Measurements from ENCODE around the gene TBCEL.
"Not testable (repeated sequence)": the region's sequence is repeated elsewhere in the genome, so short reads cannot be mapped to it uniquely, and the experiment has no call there.

The TBCEL gene

DNA sequence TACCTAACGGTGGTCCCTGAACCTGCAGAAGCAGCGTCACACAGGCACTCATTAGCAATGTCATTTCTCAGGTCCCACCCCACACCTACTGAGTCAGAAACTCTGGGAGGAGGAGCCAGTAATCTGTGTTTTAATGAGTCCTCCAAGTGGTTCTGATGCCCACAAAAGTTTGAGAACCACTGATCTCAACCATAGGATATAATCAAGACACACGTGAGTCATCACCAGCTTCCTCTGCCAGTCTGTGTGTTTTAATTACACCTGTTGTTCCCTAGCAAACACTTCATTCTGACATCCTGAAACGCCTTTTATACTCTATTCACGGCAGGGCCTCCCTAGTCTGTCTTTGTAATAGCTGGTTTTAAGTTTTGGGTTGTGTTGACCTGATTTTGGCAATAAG lies 82.9 kb downstream of the TBCEL start:
- no peak for DNase-seq (ENCODE audit: low spot score)

GRCh38 chr11:121108413-121108812 lies 84.5 kb downstream of the TBCEL start:
- DNase-seq (ENCODE audit: low spot score) = no peak

DNA sequence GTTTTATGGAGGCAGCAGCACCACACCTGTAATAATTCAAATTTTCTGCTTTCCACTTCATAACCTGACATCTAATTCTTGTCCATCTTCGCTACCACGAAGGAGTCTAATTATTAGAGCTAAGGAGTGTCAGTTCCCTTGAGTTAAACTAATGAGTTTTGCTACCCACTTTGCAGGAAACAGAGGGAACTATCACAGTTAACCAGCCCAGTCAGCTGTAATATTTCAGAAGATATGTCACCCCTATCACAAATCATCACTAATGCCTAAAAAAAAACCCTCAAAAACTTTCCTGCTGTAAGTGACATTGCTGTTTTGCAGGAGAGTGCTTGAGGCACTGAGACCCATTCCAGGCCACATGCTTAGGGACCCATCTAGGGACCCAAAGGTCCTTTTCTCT lies 85.6 kb downstream of the TBCEL start:
- DNase-seq (ENCODE audit: low spot score) = no peak

DNA sequence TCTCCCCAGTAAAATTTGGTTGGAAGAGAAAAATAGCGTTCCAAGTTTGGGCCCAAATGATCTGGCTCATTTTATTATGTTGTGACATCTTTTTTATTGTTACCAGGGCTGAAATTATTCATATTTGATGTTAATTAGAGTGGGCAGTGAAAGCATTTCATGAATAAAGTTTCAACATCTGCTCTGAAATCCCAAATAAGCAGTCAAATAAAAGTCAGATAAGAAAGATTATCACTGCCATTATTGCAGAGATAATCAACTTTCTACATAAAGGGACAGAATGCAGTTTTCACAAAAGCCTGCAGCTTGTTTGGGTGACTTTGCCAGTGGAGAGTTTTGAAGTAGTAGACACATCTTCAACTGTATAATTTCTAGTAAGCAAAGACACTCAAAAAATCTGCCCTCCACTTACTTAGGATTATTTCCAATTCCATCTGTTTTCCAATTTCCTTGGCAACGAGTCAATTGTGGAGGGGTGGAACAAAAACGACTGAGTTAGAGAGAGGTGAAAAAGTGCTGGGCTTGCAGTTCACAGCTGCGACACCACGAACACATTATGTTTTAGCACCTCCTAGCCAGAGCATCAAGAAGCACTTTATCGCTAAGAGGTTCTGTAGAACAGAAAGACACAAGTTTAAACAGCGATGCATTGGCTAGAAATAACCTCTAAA lies 86.1 kb downstream of the TBCEL start:
- no peak for DNase-seq (ENCODE audit: low spot score)

GRCh38 chr11:121110871-121111724 lies 87.2 kb downstream of the TBCEL start:
- DNase-seq (ENCODE audit: low spot score) = no peak

DNA sequence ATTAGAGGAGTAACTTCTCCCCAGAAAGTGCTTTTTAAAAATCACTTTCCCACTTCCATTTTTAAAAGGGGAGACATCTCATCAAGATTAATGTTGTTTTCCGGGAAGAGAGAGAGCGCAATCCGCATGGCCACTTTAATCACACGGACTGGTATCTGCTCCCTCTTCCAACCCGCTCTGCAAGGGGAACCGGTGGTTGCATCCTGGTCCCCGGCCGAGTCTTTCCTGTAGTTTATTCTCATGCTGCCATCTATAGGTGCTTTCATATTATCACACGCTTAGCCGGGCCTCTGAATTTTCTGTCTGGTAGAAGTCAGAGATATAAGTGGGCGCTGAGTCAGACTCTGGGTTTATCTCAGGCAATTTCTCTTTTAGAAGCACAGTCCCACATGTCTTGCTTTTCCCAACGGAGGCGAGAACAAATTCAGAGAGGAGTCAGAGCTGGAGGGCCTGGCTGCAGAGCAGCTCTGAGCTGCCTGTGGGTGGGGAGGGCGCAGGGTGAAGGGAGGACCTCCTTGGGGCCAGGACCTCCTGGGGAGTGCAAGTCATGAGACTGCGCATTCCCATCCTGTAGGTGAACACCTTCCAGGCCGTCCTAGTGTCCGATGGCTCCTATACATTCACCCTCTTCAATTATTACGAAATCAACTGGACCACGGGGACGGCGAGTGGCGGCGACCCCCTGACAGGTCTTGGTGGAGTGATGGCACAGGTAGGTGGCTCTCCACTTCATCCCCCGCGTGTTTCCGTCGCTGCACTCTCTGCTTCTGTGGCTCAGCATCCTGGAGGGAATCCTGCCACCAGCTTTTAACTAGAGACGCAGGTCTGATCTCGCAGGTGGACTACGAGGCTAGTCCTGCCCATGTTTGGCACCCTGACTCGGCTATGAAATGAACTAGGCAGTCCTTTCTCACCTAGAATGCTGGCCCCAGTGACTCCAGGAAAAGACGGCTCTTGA lies 88.9 kb downstream of the TBCEL start:
- peak; percentile 86 for DNase-seq (ENCODE audit: low spot score)

DNA sequence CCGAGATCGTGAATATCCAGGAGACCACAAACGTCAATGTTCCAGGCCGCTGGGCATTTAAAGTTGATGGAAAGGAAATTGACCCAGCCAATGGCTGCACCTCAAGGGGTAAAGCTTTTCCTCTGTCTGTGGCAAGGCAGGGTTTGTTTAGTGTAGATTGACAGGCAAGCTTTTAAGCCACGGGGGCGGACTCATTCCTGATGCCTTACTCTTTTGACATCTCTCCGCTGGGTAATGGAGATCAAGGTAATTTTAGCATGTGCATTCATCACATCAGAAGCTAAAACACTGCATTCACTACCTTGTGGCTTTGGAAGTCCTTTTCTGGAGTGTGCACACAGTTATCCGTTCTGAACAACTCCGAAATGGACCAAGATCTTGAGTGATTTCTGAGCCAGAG lies 89.7 kb downstream of the TBCEL start:
- no peak for DNase-seq (ENCODE audit: low spot score)

DNA sequence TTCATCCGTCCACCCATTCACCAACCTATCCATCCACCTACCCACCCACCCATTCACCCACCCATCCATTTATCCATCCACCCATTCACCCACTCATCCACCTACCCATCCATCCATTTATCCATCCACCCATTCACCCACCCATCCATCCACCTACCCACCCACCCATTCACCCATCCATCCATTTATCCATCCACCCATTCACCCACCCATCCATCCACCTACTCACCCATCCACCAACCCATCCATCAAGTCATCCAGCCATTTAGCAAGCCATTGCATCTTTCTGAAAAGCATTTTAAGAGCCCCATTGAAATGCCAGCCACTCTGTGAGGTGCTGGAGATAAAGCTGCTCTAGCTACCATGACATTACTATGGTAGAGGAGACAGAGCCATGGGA lies 91.1 kb downstream of the TBCEL start:
- DNase-seq (ENCODE audit: low spot score) = not testable (repeated sequence)

- no peak for DNase-seq (ENCODE audit: low spot score)
Measured at GRCh38 chr11:121117788-121118187, 93.9 kb downstream of the TBCEL start.

GRCh38 chr11:121119440-121119839 lies 95.5 kb downstream of the TBCEL start:
- peak; percentile 14 for DNase-seq (ENCODE audit: low spot score)

DNA sequence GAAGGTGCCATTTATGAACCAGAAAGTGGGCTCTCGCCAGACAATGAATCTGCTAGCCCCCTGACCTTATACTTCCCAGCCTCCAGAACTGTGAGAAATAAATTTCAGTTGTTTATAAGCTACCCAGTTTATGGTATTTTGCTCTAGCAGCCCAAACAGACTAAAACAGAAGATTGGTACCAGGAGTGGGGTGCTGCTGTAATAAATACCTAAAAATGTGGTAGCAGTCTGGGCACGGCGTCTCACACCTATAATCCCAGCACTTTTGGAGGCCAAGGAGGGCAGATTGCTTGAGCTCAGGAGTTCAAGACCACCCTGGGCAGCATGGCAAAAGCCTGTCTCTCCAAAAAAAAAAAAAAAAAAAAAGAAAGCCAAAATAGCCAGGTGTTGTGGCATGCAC lies 98.4 kb downstream of the TBCEL start:
- DNase-seq (ENCODE audit: low spot score) = no peak

- DNase-seq (ENCODE audit: low spot score) = no peak
Measured at GRCh38 chr11:121123496-121124069, 99.7 kb downstream of the TBCEL start.

- DNase-seq (ENCODE audit: low spot score) = no peak
Measured at GRCh38 chr11:121127809-121128208, 103.9 kb downstream of the TBCEL start.

DNA sequence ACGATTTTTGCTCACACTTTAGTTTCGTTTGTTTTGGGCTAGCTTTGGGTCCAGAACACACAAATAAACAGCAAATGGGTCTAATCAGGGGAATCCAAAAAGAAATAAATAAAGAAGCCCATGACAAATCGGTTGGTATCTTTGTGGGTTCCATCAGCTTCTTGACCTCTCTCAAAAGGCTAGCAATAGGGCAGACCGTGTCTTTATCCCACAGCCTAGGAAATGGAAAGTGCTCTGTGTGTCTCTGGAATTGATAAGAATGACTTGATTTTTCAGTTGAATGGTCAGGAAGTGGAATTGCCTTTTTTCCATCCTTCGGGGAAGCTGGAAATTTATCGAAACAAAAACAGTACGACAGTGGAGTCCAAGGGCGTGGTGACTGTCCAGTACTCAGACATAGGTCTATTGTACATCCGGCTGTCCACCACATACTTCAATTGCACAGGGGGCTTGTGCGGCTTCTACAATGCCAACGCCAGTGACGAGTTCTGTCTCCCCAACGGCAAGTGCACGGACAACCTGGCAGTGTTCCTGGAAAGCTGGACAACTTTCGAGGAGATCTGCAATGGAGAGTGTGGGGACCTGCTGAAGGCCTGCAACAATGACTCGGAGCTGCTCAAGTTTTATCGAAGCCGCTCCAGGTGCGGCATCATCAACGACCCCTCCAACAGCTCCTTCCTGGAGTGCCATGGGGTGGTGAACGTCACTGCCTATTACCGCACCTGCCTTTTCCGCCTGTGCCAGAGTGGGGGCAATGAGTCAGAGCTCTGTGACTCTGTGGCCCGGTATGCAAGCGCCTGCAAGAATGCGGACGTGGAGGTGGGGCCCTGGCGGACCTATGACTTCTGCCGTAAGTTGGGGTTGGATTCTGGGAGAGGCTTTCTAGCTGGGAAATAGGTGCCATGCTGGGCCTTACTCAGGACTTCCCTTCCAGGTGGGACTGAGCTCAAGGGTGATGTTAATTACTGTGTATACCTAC lies 105.7 kb downstream of the TBCEL start:
- DNase-seq (ENCODE audit: low spot score) = no peak

GRCh38 chr11:121131656-121132055 lies 107.8 kb downstream of the TBCEL start:
- no peak for DNase-seq (ENCODE audit: low spot score)

- DNase-seq (ENCODE audit: low spot score) = no peak
Measured at GRCh38 chr11:121132211-121132976, 108.5 kb downstream of the TBCEL start.

DNA sequence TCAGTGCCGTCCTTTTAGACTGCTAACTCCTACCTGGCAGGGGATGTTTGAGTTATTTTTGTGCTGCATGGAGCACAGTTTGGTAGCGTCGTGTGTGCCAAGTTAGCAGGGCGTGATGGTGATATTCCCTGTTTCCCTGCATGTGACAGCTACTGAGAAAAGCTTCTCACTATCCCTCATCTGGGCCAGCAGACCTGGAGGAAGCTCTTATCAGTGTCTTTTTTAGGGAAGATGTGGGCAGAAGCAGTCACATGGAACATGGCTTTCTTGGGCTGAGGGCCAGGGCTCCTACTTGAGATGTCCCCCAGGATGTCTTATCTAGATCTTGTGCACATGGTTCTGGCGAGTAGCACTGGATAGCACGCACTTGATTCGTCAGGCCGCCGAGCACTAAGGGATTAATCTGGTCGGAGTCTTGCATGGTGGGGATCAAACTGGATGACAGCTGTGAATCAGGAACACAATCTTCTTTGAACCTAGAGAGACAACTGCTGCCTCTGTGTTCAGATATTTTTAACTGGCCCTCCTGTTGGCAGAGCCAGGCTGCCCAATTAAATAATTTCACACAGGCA lies 110.9 kb downstream of the TBCEL start:
- no peak for DNase-seq (ENCODE audit: low spot score)

DNA sequence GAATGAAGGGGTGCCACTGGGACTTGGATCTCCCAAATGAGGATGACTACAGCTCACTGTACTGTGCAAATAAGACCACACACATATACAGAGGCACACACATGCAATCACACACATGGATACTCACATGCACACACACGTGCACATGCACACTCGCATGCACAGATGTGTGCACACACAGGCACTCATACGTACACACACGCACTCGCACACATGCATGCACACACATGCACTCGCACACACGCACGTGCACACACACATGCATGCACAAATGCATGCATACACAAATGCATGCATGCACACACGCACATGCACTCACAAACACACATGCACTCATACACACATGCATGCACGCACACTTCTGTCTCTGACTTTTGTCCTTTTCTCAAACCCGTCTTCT lies 113.1 kb downstream of the TBCEL start:
- DNase-seq (ENCODE audit: low spot score) = no peak

GRCh38 chr11:121138259-121138658 lies 114.4 kb downstream of the TBCEL start:
- no peak for DNase-seq (ENCODE audit: low spot score)

DNA sequence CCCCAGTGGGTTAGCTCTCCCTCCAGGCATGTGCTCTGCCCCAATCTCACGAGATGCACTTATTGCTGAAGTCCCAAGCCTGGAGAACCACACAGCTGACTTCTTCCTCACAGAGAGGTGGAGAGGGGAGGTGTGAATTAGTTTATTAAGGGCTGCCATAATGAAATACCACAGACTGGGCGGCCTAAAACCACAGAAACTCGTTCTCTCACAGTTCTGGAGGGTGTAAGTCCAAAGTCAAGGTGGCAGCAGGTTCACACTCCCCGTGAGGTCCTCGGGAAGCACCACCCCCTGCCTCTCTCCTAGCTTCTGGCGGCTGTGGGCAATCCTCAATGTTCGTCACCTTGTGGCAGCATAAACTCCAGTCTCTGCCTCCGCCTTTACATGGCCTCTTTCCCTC lies 116.5 kb downstream of the TBCEL start:
- no peak for DNase-seq (ENCODE audit: low spot score)
